GM12878 (cell line): Measurements from ENCODE around the gene CHCHD3. TPM values are rescaled to one million over a fixed set of nuclear protein-coding genes. Genes with fewer than 3 reads are reported as not detected.

Experiments used
- ATAC-seq: fragments of 200-7000 bp; cut with Tn5 transposase; 3 replicates; pipeline ENCODE4 v1.9.1; 2020; ENCODE audit warnings: mild to moderate bottlenecking, moderate library complexity
- BruUV-seq: library from RNA; stranded (reverse); fragments of 400-500 nt; replicated peaks from 2 replicates; lab custom pipeline; 2021; lab: Mats Ljungman, UMichigan
- CTCF ChIA-PET: fragments of 300-600 bp; sonication (Branson Sonifier 250); formaldehyde crosslinking; extraction: SDS; loops from one replicate; lab custom pipeline; 2021; ENCODE audit warnings: inconsistent platforms; lab: Yijun Ruan, JAX
- POLR2A ChIA-PET: fragments of 350-600 bp; formaldehyde crosslinking; extraction: SDS; loops from one replicate; lab custom pipeline; 2021; ENCODE audit warnings: inconsistent platforms; lab: Charles Lee
- RAD21 ChIA-PET: fragments of 300-600 bp; sonication (Branson Sonifier 250); formaldehyde crosslinking; loops from one replicate; lab custom pipeline; 2023; ENCODE audit warnings: antibody characterized with exemption; ENCODE audit not compliant: unreplicated experiment; lab: Charles Lee
- SMC1A ChIA-PET: fragments of 300-600 bp; sonication (Branson Sonifier 250); formaldehyde crosslinking; loops from one replicate; lab custom pipeline; 2023; ENCODE audit not compliant: unreplicated experiment, uncharacterized antibody; lab: Charles Lee
- DNase-seq: peaks from one replicate; pipeline ENCODE4 v3.0.0-alpha.2; 2011; ENCODE audit warnings: low read depth, low spot score
- FAIRE-seq: peaks from 3 replicates; lab custom pipeline; 2011; peaks lifted over from hg19 to GRCh38; lab: Jason Lieb, UNC
- H2AFZ ChIP-seq: 2 replicates; pipeline ENCODE4 v1.6.0; 2011; ENCODE audit warnings: low read depth, low read length, control low read depth; ENCODE audit not compliant: control insufficient read depth
- H3K27ac ChIP-seq: 2 replicates; pipeline ENCODE4 v1.5.1; 2011; ENCODE audit warnings: control low read depth; ENCODE audit not compliant: control insufficient read depth, insufficient read depth
- H3K27me3 ChIP-seq, 2 experiments: replicated peaks in 1 of 2; 2 replicates each; pipeline versions ENCODE4 v1.6.0 to v1.6.1; 2011; ENCODE audit warnings: low read length in 1 of 2; ENCODE audit not compliant: control insufficient read depth in 2 of 2, insufficient read depth in 2 of 2
- H3K36me3 ChIP-seq, 2 experiments: 2 replicates each; pipeline ENCODE4 v1.5.1; 2011; ENCODE audit warnings: low read length in 1 of 2; ENCODE audit not compliant: control insufficient read depth in 2 of 2, insufficient read depth in 2 of 2
- H3K4me1 ChIP-seq: 2 replicates; pipeline ENCODE4 v1.6.1; 2011; ENCODE audit warnings: mild to moderate bottlenecking, low read length, moderate library complexity, mixed read lengths; ENCODE audit not compliant: control insufficient read depth, insufficient read depth
- H3K4me2 ChIP-seq: 2 replicates; pipeline ENCODE4 v1.6.0; 2011; ENCODE audit warnings: control low read depth; ENCODE audit not compliant: control insufficient read depth, insufficient read depth
- H3K4me3 ChIP-seq: fragments of 200-600 bp; sonication (generic); 2 replicates; pipeline ENCODE4 v1.5.1; 2016
- H3K79me2 ChIP-seq: 2 replicates; pipeline ENCODE4 v1.6.0; 2011; ENCODE audit warnings: low read length; ENCODE audit not compliant: control insufficient read depth, insufficient read depth
- H3K9ac ChIP-seq: 2 replicates; pipeline ENCODE4 v1.8.0; 2011; ENCODE audit warnings: low read length, control low read depth, mixed read lengths; ENCODE audit not compliant: control insufficient read depth, insufficient read depth
- H3K9me3 ChIP-seq: replicated peaks from 3 replicates; pipeline ENCODE4 v1.5.1; 2011; ENCODE audit warnings: mild to moderate bottlenecking, low read length; ENCODE audit not compliant: control insufficient read depth, insufficient read depth
- H4K20me1 ChIP-seq: 2 replicates; pipeline ENCODE4 v1.6.0; 2011; ENCODE audit not compliant: control insufficient read depth, insufficient read depth
- ASH2L ChIP-seq: fragments of 300-600, 200-600 bp; sonication (generic); IDR thresholded peaks from 2 replicates; pipeline ENCODE4 v1.6.1; 2017; ENCODE audit warnings: low read depth, mild to moderate bottlenecking, borderline replicate concordance
- BRCA1 ChIP-seq: IDR thresholded peaks from 2 replicates; pipeline ENCODE4 v1.6.1; 2011; ENCODE audit warnings: low read depth, low read length, improper control_type of control experiment
- HCFC1 ChIP-seq: fragments of 150-350 bp; IDR thresholded peaks from 2 replicates; pipeline ENCODE4 v1.6.1; 2014; ENCODE audit warnings: low read length
- HSF1 ChIP-seq: fragments of 150-350 bp; IDR thresholded peaks from 2 replicates; pipeline ENCODE4 v1.6.1; 2014; ENCODE audit warnings: mild to moderate bottlenecking, low read depth, low read length
- IKZF1 ChIP-seq: fragments of 450-650 bp; conservative IDR thresholded peaks from 2 replicates; pipeline ENCODE4 v1.6.1; 2017; ENCODE audit warnings: antibody characterized with exemption, mild to moderate bottlenecking
- MEF2B ChIP-seq: fragments of 450-650 bp; IDR thresholded peaks from 2 replicates; pipeline ENCODE4 v1.6.1; 2018; ENCODE audit warnings: mild to moderate bottlenecking, moderate library complexity; ENCODE audit not compliant: partially characterized antibody, poor library complexity, severe bottlenecking
- NR2C2 ChIP-seq: IDR thresholded peaks from 2 replicates; pipeline ENCODE4 v1.6.1; 2011; ENCODE audit warnings: borderline replicate concordance, low read depth; ENCODE audit not compliant: control insufficient read depth, insufficient read length
- POLR2AphosphoS2 ChIP-seq: IDR thresholded peaks from 2 replicates; pipeline ENCODE4 v1.6.1; 2011; ENCODE audit warnings: low read depth, mild to moderate bottlenecking, low read length, improper control_type of control experiment, moderate library complexity
- RAD51 ChIP-seq: fragments of 450-650 bp; IDR thresholded peaks from 2 replicates; pipeline ENCODE4 v1.6.1; 2016; ENCODE audit warnings: moderate library complexity, mild to moderate bottlenecking, inconsistent platforms
- RB1 ChIP-seq: fragments of 450-650 bp; formaldehyde crosslinking; IDR thresholded peaks from 2 replicates; pipeline ENCODE4 v1.6.1; 2017; ENCODE audit warnings: mild to moderate bottlenecking, borderline replicate concordance
- RFX5 ChIP-seq: IDR thresholded peaks from 2 replicates; pipeline ENCODE4 v1.6.1; 2011; ENCODE audit warnings: low read depth, low read length, improper control_type of control experiment
- SMC3 ChIP-seq: IDR thresholded peaks from 2 replicates; pipeline ENCODE4 v1.6.1; 2011; ENCODE audit warnings: low read length, improper control_type of control experiment, borderline replicate concordance
- STAT3 ChIP-seq: IDR thresholded peaks from 2 replicates; pipeline ENCODE4 v1.6.1; 2011; ENCODE audit warnings: low read depth, low read length, improper control_type of control experiment
- ZNF592 ChIP-seq: fragments of 450-650 bp; IDR thresholded peaks from 2 replicates; pipeline ENCODE4 v1.6.1; 2017; ENCODE audit warnings: mild to moderate bottlenecking, moderate library complexity
- WGBS: methylation state at CpG from one replicate; pipeline ENCODE4 v1.1.6; 2016; ENCODE audit warnings: low lambda C conversion rate; ENCODE audit not compliant: insufficient replicate concordance, insufficient coverage; ENCODE audit errors: missing lambda C conversion rate; 5-methylcytosine and 5-hydroxymethylcytosine counted together
- in situ Hi-C: fragments of 300-500 bp; cut with MboI; formaldehyde crosslinking; loops from 9 replicates; pipeline ENCODE4 v1.14.3; 2018; ENCODE audit warnings: mixed read lengths
- intact Hi-C: fragments of 100-400 bp; cut with micrococcal nuclease; formaldehyde crosslinking; loops from one replicate; pipeline ENCODE4 v1.14.2; 2022; ENCODE audit not compliant: unreplicated experiment
- polyA plus RNA-seq, 11 experiments: library from polyadenylated mRNA; depleted of rRNA in 4 of 11; unstranded in 6 of 11; stranded (reverse) in 5 of 11; fragments of >200 nt; fragmentation: Nextera tagmentation in 4 of 11; fragmentation: Illumina TruSeq in 1 of 11; extraction: Ambion mirVana in 4 of 11; extraction: Trizol in 1 of 11; gene quantifications; 1 replicate in 1 of 11; 2 replicates in 10 of 11; pipeline versions ENCODE4 v1.2.1 to v1.2.3, GENCODE V29; 2011 to 2016; ENCODE audit warnings: inconsistent platforms in 2 of 11, missing spikeins in 2 of 11, low read depth in 1 of 11
- total RNA-seq, 4 experiments: library from RNA; depleted of rRNA in 3 of 4; stranded (reverse); fragments of >200 nt in 3 of 4; fragmentation: Illumina TruSeq in 1 of 4; extraction: Trizol in 1 of 4; gene quantifications; 2 replicates each; pipeline versions ENCODE4 v1.2.1 to v1.2.3, GENCODE V29; 2013 to 2021

CHCHD3 gene
- total and polyA plus RNA-seq, 10 of the 15 experiments (the other 5 are each of a cell fraction or from before 2014, with no cell fraction given) = 38.3 to 178 (median 96.2) TPM

- in situ Hi-C loops = no loop called here
- no peaks in the 10 kb centered on the region for H3K36me3 ChIP-seq
- WGBS = 87% methylated on average over 3 of the region's 3 CpGs
- no peak for ATAC-seq
- TF ChIP-seq RB1 (no peak), STAT3 (no peak), NR2C2 (no peak), ASH2L (no peak), HCFC1 (no peak), BRCA1 (no peak), ZNF592 (no peak), POLR2AphosphoS2 (no peak), IKZF1 (no peak), RAD51 (no peak), SMC3 (no peak), MEF2B (no peak), RFX5 (no peak), HSF1 (no peak)
- intact Hi-C loops = no loop called here
- no peak for FAIRE-seq
- H3K9me3 ChIP-seq = no peaks in the 10 kb centered on the region
- ChIA-PET SMC1A (no interaction called here), CTCF (interaction anchor here (0.6 kb wide), 1 partner anchor 597 kb away, joined by 3 read pairs; no protein-coding TSS in a partner anchor), POLR2A (no interaction called here), RAD21 (no interaction called here)
- H2AFZ ChIP-seq = no peak overlapping the region
- no peak overlapping the region for H3K4me3 ChIP-seq
- no peaks in the 10 kb centered on the region for H3K4me1 ChIP-seq
- H3K27me3 ChIP-seq = peaks cover 0 to 3% of the 10 kb centered on the region in 2 experiments; a peak in 2 of 4 replicates
- H3K9ac ChIP-seq = no peak overlapping the region
- H3K4me2 ChIP-seq = no peak overlapping the region
- H4K20me1 ChIP-seq = no peaks in the 10 kb centered on the region
- no peak overlapping the region for H3K27ac ChIP-seq
- H3K79me2 ChIP-seq = no peaks in the 10 kb centered on the region
- DNase-seq = no peak
- BruUV-seq = no TSS peak
These were observed 346.4 kb downstream of the CHCHD3 start for GRCh38 chr7:132735476-132735875.
